SU-DHL-6 (cell line): ENCODE results near the gene CSF1.

Experiments used
- H2AFZ ChIP-seq: fragments of 200-600 bp; sonication (generic); 2 replicates; pipeline ENCODE4 v1.6.1; 2014; ENCODE audit warnings: low read depth, mild to moderate bottlenecking, moderate library complexity, mixed read lengths, antibody characterized with exemption, low read length; ENCODE audit not compliant: severe bottlenecking
- H3F3A ChIP-seq: fragments of 200-600 bp; shearing (Covaris generic); 2 replicates; pipeline ENCODE4 v1.6.0; 2016; ENCODE audit warnings: antibody characterized with exemption, mild to moderate bottlenecking; ENCODE audit not compliant: insufficient read depth
- H3K27ac ChIP-seq: fragments of 200-600 bp; sonication (generic); 2 replicates; pipeline ENCODE4 v1.5.1; 2016; ENCODE audit warnings: low read depth, mild to moderate bottlenecking, low read length, moderate library complexity, mixed read lengths
- H3K27me3 ChIP-seq: fragments of 200-600 bp; sonication (generic), shearing (Covaris generic); 2 replicates; pipeline ENCODE4 v1.6.0; 2014; ENCODE audit warnings: mild to moderate bottlenecking, low read length
- H3K36me3 ChIP-seq: fragments of 200-600 bp; sonication (generic); 2 replicates; pipeline ENCODE4 v1.6.1; 2014; ENCODE audit warnings: mild to moderate bottlenecking, low read length, mixed read lengths
- H3K4me2 ChIP-seq: fragments of 300-600, 200-600 bp; shearing (Covaris generic), sonication (generic); 2 replicates; pipeline ENCODE4 v1.6.0; 2014; ENCODE audit warnings: low read length, low read depth, mild to moderate bottlenecking; ENCODE audit not compliant: poor library complexity, severe bottlenecking
- H3K4me3 ChIP-seq: fragments of 200-600 bp; sonication (generic); 2 replicates; pipeline ENCODE4 v1.5.1; 2014; ENCODE audit warnings: antibody characterized with exemption, low read length, mild to moderate bottlenecking, mixed read lengths; ENCODE audit not compliant: insufficient read depth, poor library complexity, severe bottlenecking
- H3K79me2 ChIP-seq: fragments of 200-600 bp; sonication (generic); 2 replicates; pipeline ENCODE4 v1.6.1; 2014; ENCODE audit warnings: mild to moderate bottlenecking, low read length, moderate library complexity; ENCODE audit not compliant: insufficient read depth
- H3K9ac ChIP-seq: fragments of 200-600 bp; sonication (generic); 2 replicates; pipeline ENCODE4 v1.7.0; 2014; ENCODE audit warnings: mild to moderate bottlenecking, low read length
- H3K9me2 ChIP-seq: fragments of 200-600 bp; sonication (generic); replicated peaks from 2 replicates; pipeline ENCODE4 v1.6.1; 2014; ENCODE audit warnings: low read length; ENCODE audit not compliant: insufficient read depth
- H3K9me3 ChIP-seq: fragments of 200-600 bp; sonication (generic); 2 replicates; pipeline ENCODE4 v1.6.1; 2014; ENCODE audit warnings: low read length, mixed read lengths; ENCODE audit not compliant: insufficient read depth
- H4K20me1 ChIP-seq: fragments of 200-600 bp; sonication (generic); 2 replicates; pipeline ENCODE4 v1.6.1; 2014; ENCODE audit warnings: low read depth, mild to moderate bottlenecking, antibody characterized with exemption, low read length, moderate library complexity, mixed read lengths
- EZH2phosphoT487 ChIP-seq: fragments of 200-600 bp; sonication (generic), shearing (Covaris generic); conservative IDR thresholded peaks from 2 replicates; pipeline ENCODE4 v1.6.1; 2018; ENCODE audit warnings: mild to moderate bottlenecking, antibody characterized with exemption, low read length, moderate library complexity, mixed read lengths
- TF ChIP-seq, protein P1 (sequence below): fragments of 200-600 bp; sonication (generic); IDR thresholded peaks from one replicate; pipeline ENCODE4 v1.5.1; 2017; ENCODE audit warnings: antibody characterized with exemption, mild to moderate bottlenecking, low read length, moderate library complexity; ENCODE audit not compliant: insufficient read depth, poor library complexity, severe bottlenecking

Gene CSF1

DNA sequence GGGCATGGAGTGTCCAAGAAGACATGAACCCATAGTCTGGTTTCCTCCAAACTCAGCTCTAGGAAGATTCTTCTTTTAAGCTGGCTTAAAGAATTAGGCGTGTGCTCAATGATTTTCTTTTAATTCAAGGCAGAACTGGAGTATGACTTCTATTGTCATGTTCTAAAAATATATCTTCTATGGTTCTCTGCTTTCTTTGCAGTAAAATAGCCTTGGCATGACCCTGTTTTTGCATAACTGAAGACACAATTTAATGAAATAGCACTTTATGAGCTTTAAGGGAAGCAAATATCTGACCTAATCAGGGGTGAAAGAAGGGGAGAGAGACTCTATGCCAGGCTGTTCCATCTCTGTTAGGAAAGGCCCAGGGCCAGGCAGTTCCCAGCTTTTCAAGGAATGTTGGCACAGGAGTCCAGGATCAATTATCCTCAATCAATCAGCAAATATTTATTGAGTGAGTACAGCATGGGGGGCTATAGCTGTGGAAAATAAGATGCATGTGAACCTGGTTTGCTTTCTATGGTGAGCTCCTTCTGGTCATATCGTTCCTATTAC lies 7.2 kb upstream of the CSF1 start:
- Histone ChIP-seq H3K9me3 (no peaks in the 10 kb centered on the region), H3K4me2 (no peak overlapping the region), H2AFZ (no peak overlapping the region), H3K4me3 (no peak overlapping the region), H3K36me3 (no peaks in the 10 kb centered on the region), H3F3A (no peaks in the 10 kb centered on the region), H3K9ac (no peak overlapping the region), H3K27ac (no peak overlapping the region), H3K79me2 (no peaks in the 10 kb centered on the region), H4K20me1 (no peaks in the 10 kb centered on the region), H3K9me2 (no peaks in the 10 kb centered on the region), H3K27me3 (no peaks in the 10 kb centered on the region)
- TF ChIP-seq, protein P1, sequence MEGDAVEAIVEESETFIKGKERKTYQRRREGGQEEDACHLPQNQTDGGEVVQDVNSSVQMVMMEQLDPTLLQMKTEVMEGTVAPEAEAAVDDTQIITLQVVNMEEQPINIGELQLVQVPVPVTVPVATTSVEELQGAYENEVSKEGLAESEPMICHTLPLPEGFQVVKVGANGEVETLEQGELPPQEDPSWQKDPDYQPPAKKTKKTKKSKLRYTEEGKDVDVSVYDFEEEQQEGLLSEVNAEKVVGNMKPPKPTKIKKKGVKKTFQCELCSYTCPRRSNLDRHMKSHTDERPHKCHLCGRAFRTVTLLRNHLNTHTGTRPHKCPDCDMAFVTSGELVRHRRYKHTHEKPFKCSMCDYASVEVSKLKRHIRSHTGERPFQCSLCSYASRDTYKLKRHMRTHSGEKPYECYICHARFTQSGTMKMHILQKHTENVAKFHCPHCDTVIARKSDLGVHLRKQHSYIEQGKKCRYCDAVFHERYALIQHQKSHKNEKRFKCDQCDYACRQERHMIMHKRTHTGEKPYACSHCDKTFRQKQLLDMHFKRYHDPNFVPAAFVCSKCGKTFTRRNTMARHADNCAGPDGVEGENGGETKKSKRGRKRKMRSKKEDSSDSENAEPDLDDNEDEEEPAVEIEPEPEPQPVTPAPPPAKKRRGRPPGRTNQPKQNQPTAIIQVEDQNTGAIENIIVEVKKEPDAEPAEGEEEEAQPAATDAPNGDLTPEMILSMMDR, result no peak
- no peak for TF ChIP-seq EZH2phosphoT487

DNA sequence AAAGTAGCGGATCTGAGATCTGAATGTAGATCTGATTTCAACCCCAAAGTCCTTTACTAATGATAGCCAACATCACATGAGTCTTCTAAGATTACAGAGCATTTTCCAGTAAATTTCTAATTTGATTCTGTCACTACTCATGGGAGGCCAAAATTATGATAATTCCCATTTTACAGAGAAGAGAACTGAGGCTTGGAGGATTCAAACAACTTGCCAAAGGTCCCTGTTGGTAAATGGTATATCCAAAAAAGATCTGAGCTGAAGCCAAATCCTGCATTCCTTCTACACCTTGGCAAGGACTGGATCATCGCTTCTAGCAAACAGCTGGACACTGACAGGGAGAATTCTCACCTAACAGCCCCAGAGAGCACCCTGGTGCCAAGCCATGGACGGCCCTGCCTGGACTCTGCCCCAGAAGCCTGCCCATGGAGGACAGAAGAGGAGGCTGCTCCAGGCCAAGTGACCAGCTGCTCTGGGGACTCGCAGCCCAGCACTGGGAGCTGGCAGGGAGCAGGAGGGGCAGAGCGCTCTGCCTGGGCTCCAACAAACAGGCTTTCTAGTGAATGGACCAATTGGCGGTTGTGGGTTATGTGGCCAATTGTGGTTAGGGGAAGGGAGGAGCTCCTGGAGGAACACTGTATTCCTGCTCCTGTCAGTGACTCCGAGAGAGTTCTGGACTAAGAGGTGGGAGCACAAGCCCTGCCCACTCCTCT lies 6.4 kb upstream of the CSF1 start:
- Histone ChIP-seq H3K27me3 (no peaks in the 10 kb centered on the region), H3K36me3 (no peaks in the 10 kb centered on the region), H4K20me1 (no peaks in the 10 kb centered on the region), H2AFZ (no peak overlapping the region), H3K4me3 (no peak overlapping the region), H3F3A (no peaks in the 10 kb centered on the region), H3K9me3 (no peaks in the 10 kb centered on the region), H3K9me2 (no peaks in the 10 kb centered on the region), H3K27ac (no peak overlapping the region), H3K9ac (no peak overlapping the region), H3K4me2 (no peak overlapping the region), H3K79me2 (no peaks in the 10 kb centered on the region)
- no peak for TF ChIP-seq EZH2phosphoT487
- TF ChIP-seq, protein P1, result no peak

DNA sequence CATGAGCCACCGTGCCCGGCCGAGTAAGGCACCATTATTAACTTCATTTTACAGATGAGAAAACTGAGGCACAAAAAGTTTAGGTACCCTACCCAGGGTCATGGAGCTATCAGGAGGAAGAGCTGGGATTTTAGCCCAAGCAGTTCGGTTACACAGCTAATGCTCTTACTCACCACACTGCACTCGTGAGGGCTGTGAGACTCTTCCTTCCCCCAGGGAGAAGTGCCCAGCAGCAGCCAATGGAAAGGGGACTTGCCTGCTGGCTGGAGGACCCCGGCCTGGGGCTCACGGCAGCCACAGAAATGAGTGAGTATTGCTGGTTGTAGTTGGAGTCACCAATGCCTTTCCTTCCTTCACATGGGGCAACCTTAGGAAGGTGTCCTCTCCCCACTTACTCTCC lies 5.2 kb upstream of the CSF1 start:
- no peak overlapping the region for H3K4me3 ChIP-seq

More for the DNA sequence above, 5.2 kb upstream of the CSF1 start:
- no peak overlapping the region for H2AFZ ChIP-seq
- H3K4me2 ChIP-seq, result no peak overlapping the region
- no peaks in the 10 kb centered on the region for H3K9me3 ChIP-seq
- TF ChIP-seq EZH2phosphoT487, result no peak
- TF ChIP-seq, protein P1, result no peak
- H3F3A ChIP-seq, result no peaks in the 10 kb centered on the region
- H3K9ac ChIP-seq, result no peak overlapping the region
- no peaks in the 10 kb centered on the region for H3K79me2 ChIP-seq
- H4K20me1 ChIP-seq, result no peaks in the 10 kb centered on the region
- H3K36me3 ChIP-seq, result no peaks in the 10 kb centered on the region
- H3K9me2 ChIP-seq, result no peaks in the 10 kb centered on the region
- no peak overlapping the region for H3K27ac ChIP-seq
- no peaks in the 10 kb centered on the region for H3K27me3 ChIP-seq
